SKM-1 (cell line): ENCODE measurements around the gene ERG.

Experiments used
- DNase-seq: peaks from one replicate; lab custom pipeline; 2025; ENCODE audit not compliant: unreplicated experiment; lab: John Stamatoyannopoulos, UW

The ERG gene

GRCh38 chr21:38337793-38338192, 160.5 kb downstream of the ERG start:
- DNase-seq: no peak

DNA sequence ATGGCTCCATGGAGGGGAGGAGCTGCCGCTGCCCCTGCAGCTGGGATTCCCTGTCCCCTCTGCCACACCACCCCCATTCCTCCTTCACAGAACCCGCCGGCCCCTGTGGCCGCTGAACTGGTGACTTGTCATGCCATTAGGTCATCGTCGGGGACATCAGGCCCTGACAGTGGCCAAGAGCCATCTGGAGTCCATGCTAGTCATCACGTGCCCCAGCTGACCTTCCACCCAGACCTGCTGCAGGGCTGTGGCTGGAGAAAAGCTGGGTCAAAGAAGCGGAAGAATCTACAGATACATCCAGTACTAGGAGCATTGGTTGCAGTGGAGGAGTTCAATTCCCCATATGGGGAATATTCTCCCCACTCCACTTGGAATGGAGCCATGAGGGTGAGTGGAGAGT, 163.4 kb downstream of the ERG start:
- DNase-seq: no peak

DNA sequence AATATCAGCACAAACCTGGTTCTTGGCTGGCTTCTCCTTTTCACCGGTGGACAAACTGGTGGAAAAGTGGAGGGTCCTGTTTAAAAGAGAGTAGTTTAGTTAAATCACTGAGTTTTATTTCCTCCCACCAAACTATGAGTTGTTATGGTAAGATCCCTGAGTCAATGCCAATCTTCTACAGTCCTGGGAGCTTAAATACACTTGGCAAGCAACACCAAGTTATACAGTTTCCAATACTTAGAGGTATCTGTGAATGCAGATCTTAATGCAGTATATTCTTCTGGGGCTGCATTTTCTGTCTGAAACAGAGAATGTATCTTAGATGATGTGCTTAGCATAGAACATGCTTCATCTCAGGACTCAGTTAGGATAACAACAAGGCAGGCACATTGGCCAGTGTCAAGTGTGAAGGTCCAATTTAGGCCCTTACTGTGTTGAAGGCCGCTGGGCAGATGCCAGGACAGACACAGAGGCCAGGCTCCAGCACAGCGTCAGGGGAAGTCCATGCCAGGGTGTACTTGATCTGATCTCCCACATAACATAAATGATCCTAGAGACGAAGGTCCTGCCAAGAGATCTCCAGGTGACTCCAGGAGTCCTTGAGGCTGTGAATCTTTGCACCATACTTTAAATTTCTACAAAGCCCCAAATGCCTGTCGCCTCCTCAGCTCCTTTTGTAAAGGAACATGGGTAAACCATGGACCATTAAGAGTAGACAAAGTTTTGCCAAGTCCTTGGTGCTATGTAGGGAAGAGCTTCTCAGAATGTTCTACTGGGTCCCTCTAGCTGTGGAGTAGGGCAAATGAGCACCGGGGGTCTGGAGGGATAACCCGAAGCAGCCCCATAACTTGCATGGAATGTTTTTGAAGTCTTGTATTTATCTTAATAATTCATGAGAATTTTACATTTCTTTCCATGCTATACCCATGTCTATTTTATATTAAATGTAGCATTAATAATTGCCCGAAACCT, 164.7 kb downstream of the ERG start:
- DNase-seq: no peak

- DNase-seq: no peak
Measured at GRCh38 chr21:38330666-38331065, 167.6 kb downstream of the ERG start.
